AG04449 (cell line): ENCODE data around the gene B3GALT2.

Experiments used
- CTCF ChIA-PET: fragments of 350-600 bp; formaldehyde crosslinking; extraction: SDS; loops from one replicate; lab custom pipeline; 2021; ENCODE audit warnings: antibody characterized with exemption; lab: Yijun Ruan, JAX
- POLR2A ChIA-PET: fragments of 400-600, 350-600 bp; formaldehyde crosslinking; extraction: SDS; loops from one replicate; lab custom pipeline; 2020; ENCODE audit warnings: antibody characterized with exemption, inconsistent platforms; lab: Yijun Ruan, JAX
- DNase-seq: peaks from one replicate; pipeline ENCODE4 v3.0.0-alpha.2; 2010; ENCODE audit warnings: low read depth, low spot score
- H3K4me3 ChIP-seq: 2 replicates; pipeline ENCODE4 v1.5.1; 2011; ENCODE audit warnings: low read depth, mild to moderate bottlenecking, control low read depth, low read length
- CTCF ChIP-seq: IDR thresholded peaks from one replicate; pipeline ENCODE4 v1.5.1; 2011; ENCODE audit warnings: mild to moderate bottlenecking, moderate library complexity, low read length, control low read depth, inconsistent platforms; ENCODE audit not compliant: insufficient read depth; ENCODE audit errors: missing control alignments

Gene B3GALT2

GRCh38 chr1:193187114-193187513 is 701 bp upstream of the B3GALT2 start:
- no peak for DNase-seq
- POLR2A ChIA-PET, result no interaction called here
- CTCF ChIA-PET, result interaction anchor here (0.9 to 4.2 kb wide), 7 partner anchors 13 to 570 kb away, joined by 3 to 38 read pairs (median 3); no protein-coding TSS in a partner anchor
- no peak for TF ChIP-seq CTCF
- no peak overlapping the region for H3K4me3 ChIP-seq

GRCh38 chr1:193185211-193185610 is 1.2 kb downstream of the B3GALT2 start:
- DNase-seq, result no peak
- ChIA-PET POLR2A (no interaction called here), CTCF (interaction anchor here (0.5 to 4.2 kb wide), 3 partner anchors 92 to 217 kb away, joined by 3 to 38 read pairs (median 3); no protein-coding TSS in a partner anchor)
- peak overlapping the region; percentile 45 for H3K4me3 ChIP-seq
- TF ChIP-seq CTCF, result no peak

- CTCF ChIA-PET, result interaction anchor here (1.4 to 4.2 kb wide), 2 partner anchors 153 to 217 kb away, joined by 3 to 38 read pairs; no protein-coding TSS in a partner anchor
- POLR2A ChIA-PET, result no interaction called here
- no peak for DNase-seq
- H3K4me3 ChIP-seq, result peak overlapping the region; percentile 45
- no peak for TF ChIP-seq CTCF
Observed at GRCh38 chr1:193184776-193185175, 1.6 kb downstream of the B3GALT2 start.

- peak; percentile 51 for TF ChIP-seq CTCF
- CTCF ChIA-PET, result interaction anchor here (0.7 to 4.2 kb wide), 3 partner anchors 27 to 223 kb away, joined by 4 to 38 read pairs (median 4); no protein-coding TSS in a partner anchor
- POLR2A ChIA-PET, result no interaction called here
- no peak for DNase-seq
- peak overlapping the region; percentile 34 for H3K4me3 ChIP-seq
Observed at GRCh38 chr1:193183019-193183627, 3.3 kb downstream of the B3GALT2 start.

GRCh38 chr1:193181985-193182384 is 4.4 kb downstream of the B3GALT2 start:
- POLR2A ChIA-PET, result interaction anchor here (0.6 kb wide), 1 partner anchor 17 kb away, joined by 3 read pairs; no protein-coding TSS in a partner anchor
- no peak for DNase-seq
- no peak for TF ChIP-seq CTCF
- CTCF ChIA-PET, result interaction anchor here (1.3 to 3.3 kb wide), 6 partner anchors 9 to 708 kb away, joined by 3 to 17 read pairs (median 3); no protein-coding TSS in a partner anchor
- no peak overlapping the region for H3K4me3 ChIP-seq

- ChIA-PET CTCF (interaction anchor here (0.9 to 3.3 kb wide), 8 partner anchors 9 to 707 kb away, joined by 3 to 17 read pairs (median 4); no protein-coding TSS in a partner anchor), POLR2A (no interaction called here)
- H3K4me3 ChIP-seq, result no peak overlapping the region
- DNase-seq, result no peak
- no peak for TF ChIP-seq CTCF
Observed at GRCh38 chr1:193181536-193181935, 4.9 kb downstream of the B3GALT2 start.
